ENCODE results near the gene SYNGAP1.

DNA sequence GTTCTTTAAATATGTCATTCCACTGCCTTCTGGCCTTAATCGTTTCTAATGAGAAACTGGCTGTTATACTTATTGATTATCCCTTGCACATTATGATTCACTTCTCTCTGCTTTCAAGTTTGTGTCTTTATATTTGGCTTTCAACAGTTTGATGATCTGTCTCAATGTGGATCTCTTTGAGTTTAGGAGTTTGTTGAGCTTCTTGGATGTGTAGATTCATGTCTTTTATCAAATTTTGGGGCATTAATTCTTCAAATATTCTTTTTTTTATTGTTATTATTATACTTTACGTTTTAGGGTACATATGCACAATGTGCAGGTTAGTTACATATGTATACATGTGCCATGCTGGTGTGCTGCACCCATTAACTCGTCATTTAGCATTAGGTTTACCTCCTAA, 63.8 kb downstream of the SYNGAP1 start:
- TF ChIP-seq CTCF (IDR thresholded peaks at IDR 0.05) (no peak), EZH2 (IDR thresholded peaks at IDR 0.05) (no peak), EZH2phosphoT487 (IDR thresholded peaks at IDR 0.05) (no peak)
